Osteoblast (primary cell): ENCODE measurements around the gene EXTL1. TPM values are rescaled to one million over a fixed set of nuclear protein-coding genes. Genes with fewer than 3 reads are reported as not detected.

ENCODE experiments used
- DNase-seq: peaks from one replicate; pipeline ENCODE4 v3.0.0; 2011; ENCODE audit warnings: low spot score, mixed read lengths; ENCODE audit not compliant: insufficient read length; ENCODE audit errors: missing footprints
- H2AFZ ChIP-seq: 2 replicates; pipeline ENCODE4 v1.6.0; 2011; ENCODE audit warnings: mild to moderate bottlenecking, low read length
- H3K27ac ChIP-seq: 2 replicates; pipeline ENCODE4 v1.5.1; 2011; ENCODE audit warnings: mild to moderate bottlenecking, low read depth, low read length, moderate library complexity
- H3K27me3 ChIP-seq: 2 replicates; pipeline ENCODE4 v1.6.0; 2012; ENCODE audit warnings: mild to moderate bottlenecking, control low read depth, inconsistent platforms, low read length, moderate library complexity; ENCODE audit not compliant: insufficient read depth
- H3K36me3 ChIP-seq: 2 replicates; pipeline ENCODE4 v1.5.1; 2011; ENCODE audit warnings: mild to moderate bottlenecking, low read length, control low read depth, moderate library complexity; ENCODE audit not compliant: insufficient read depth
- H3K4me1 ChIP-seq: 2 replicates; pipeline ENCODE4 v1.5.1; 2011; ENCODE audit warnings: mild to moderate bottlenecking, low read length, control low read depth, moderate library complexity; ENCODE audit not compliant: insufficient read depth
- H3K4me2 ChIP-seq: 2 replicates; pipeline ENCODE4 v1.6.0; 2011; ENCODE audit warnings: mild to moderate bottlenecking, low read length; ENCODE audit not compliant: insufficient read depth
- H3K4me3 ChIP-seq: fragments of 200-600 bp; sonication (generic); 3 replicates; pipeline ENCODE4 v1.5.1; 2012; ENCODE audit warnings: mild to moderate bottlenecking, low read length, inconsistent platforms; ENCODE audit not compliant: insufficient read depth
- H3K79me2 ChIP-seq: 2 replicates; pipeline ENCODE4 v1.6.0; 2012; ENCODE audit warnings: mild to moderate bottlenecking, low read length, control low read depth, inconsistent platforms; ENCODE audit not compliant: insufficient read depth
- H3K9me3 ChIP-seq: 2 replicates; pipeline ENCODE4 v1.5.1; 2011; ENCODE audit warnings: low read depth, low read length, control low read depth
- H4K20me1 ChIP-seq: 2 replicates; pipeline ENCODE4 v1.6.0; 2012; ENCODE audit warnings: mild to moderate bottlenecking, low read length, control low read depth; ENCODE audit not compliant: insufficient read depth
- CTCF ChIP-seq: IDR thresholded peaks from 2 replicates; pipeline ENCODE4 v1.5.1; 2011; ENCODE audit warnings: mild to moderate bottlenecking, low read depth, low read length, moderate library complexity; ENCODE audit errors: extremely low read depth
- total RNA-seq: library from RNA; depleted of rRNA; stranded (reverse); fragments of >200 nt; gene quantifications from 2 replicates; pipeline ENCODE4 v1.2.3, GENCODE V29; 2012

The EXTL1 gene
- total RNA-seq, 1 donor: 1.4 TPM

- no peak for TF ChIP-seq CTCF
- peaks cover 28% of the 10 kb centered on the region for H3K27me3 ChIP-seq
- H3K36me3 ChIP-seq: no peaks in the 10 kb centered on the region
- H3K9me3 ChIP-seq: no peaks in the 10 kb centered on the region
- H4K20me1 ChIP-seq: no peaks in the 10 kb centered on the region
- H3K79me2 ChIP-seq: no peaks in the 10 kb centered on the region
- H3K27ac ChIP-seq: no peak overlapping the region
- H3K4me3 ChIP-seq: no peak overlapping the region
- H2AFZ ChIP-seq: no peak overlapping the region
- DNase-seq: no peak
- peaks cover 3% of the 10 kb centered on the region for H3K4me1 ChIP-seq
- H3K4me2 ChIP-seq: no peak overlapping the region
Measured at GRCh38 chr1:26081267-26082019, 59.9 kb downstream of the EXTL1 start.

GRCh38 chr1:26082020-26082350 is 60.4 kb downstream of the EXTL1 start:
- Histone ChIP-seq H3K9me3 (no peaks in the 10 kb centered on the region), H3K27ac (no peak overlapping the region), H3K79me2 (no peaks in the 10 kb centered on the region), H3K27me3 (peaks cover 28% of the 10 kb centered on the region), H3K4me2 (no peak overlapping the region), H2AFZ (no peak overlapping the region), H3K4me1 (peaks cover 3% of the 10 kb centered on the region), H3K36me3 (no peaks in the 10 kb centered on the region), H4K20me1 (no peaks in the 10 kb centered on the region), H3K4me3 (no peak overlapping the region)
- no peak for TF ChIP-seq CTCF
- DNase-seq: no peak

- no peak for TF ChIP-seq CTCF
- peak; percentile 65 for DNase-seq
- H3K4me3 ChIP-seq: no peak overlapping the region
- H3K4me2 ChIP-seq: no peak overlapping the region
- H3K9me3 ChIP-seq: no peaks in the 10 kb centered on the region
- peaks cover 3% of the 10 kb centered on the region for H3K4me1 ChIP-seq
- H4K20me1 ChIP-seq: no peaks in the 10 kb centered on the region
- no peaks in the 10 kb centered on the region for H3K79me2 ChIP-seq
- no peak overlapping the region for H3K27ac ChIP-seq
- no peak overlapping the region for H2AFZ ChIP-seq
- no peaks in the 10 kb centered on the region for H3K36me3 ChIP-seq
- H3K27me3 ChIP-seq: peaks cover 25% of the 10 kb centered on the region
Measured at GRCh38 chr1:26083208-26083607, 61.6 kb downstream of the EXTL1 start.

- H3K4me3 ChIP-seq: no peak overlapping the region
- no peak overlapping the region for H3K4me2 ChIP-seq
- no peaks in the 10 kb centered on the region for H4K20me1 ChIP-seq
- no peaks in the 10 kb centered on the region for H3K9me3 ChIP-seq
- no peak for TF ChIP-seq CTCF
- no peaks in the 10 kb centered on the region for H3K79me2 ChIP-seq
- no peak overlapping the region for H2AFZ ChIP-seq
- DNase-seq: no peak
- H3K36me3 ChIP-seq: no peaks in the 10 kb centered on the region
- no peak overlapping the region for H3K27ac ChIP-seq
- H3K4me1 ChIP-seq: peaks cover 3% of the 10 kb centered on the region
- peaks cover 23% of the 10 kb centered on the region for H3K27me3 ChIP-seq
Measured at GRCh38 chr1:26084091-26084561, 62.6 kb downstream of the EXTL1 start.
